ENCODE measurements around the gene TRNAU1AP. TPM values are rescaled to one million over a fixed set of nuclear protein-coding genes. Genes with fewer than 3 reads are reported as not detected.

TRNAU1AP gene
- 38.6 and 39.6 TPM in 2 replicates for total RNA-seq
- long read RNA-seq, transcript TRNAU1AP-201 (9 exons, 1,799 nt), result major isoform, 21 of 43 reads
- long read RNA-seq, partial matches to known transcripts, result 2 of 43 reads
- long read RNA-seq, other reads (novel, unspliced or antisense), result 13 of 43 reads

GRCh38 chr1:28552758-28553663 lies at the start of gene TRNAU1AP:
TRNAU1AP (plus strand) TSS chr1:28553085; CDS start chr1:28553111, 26 bp downstream.
- no peak for TF ChIP-seq CTCF (IDR thresholded peaks at IDR 0.05; ENCODE audit: unreplicated experiment)
- H3K27me3 Mint-ChIP-seq, result no peaks in the 10 kb centered on the region
- H3K27ac Mint-ChIP-seq, result peak within 1 kb of the TSS; percentile 98
- H3K9me3 Mint-ChIP-seq (ENCODE audit: low read depth), result no peaks in the 10 kb centered on the region
- peaks cover 6% of the 10 kb centered on the region for H3K36me3 Mint-ChIP-seq (ENCODE audit: insufficient read depth)
- DNase-seq (ENCODE audit: low spot score, unreplicated experiment), result peak; percentile 92
- H3K4me1 Mint-ChIP-seq (ENCODE audit: low read depth), result peaks cover 4% of the 10 kb centered on the region
- peak within 1 kb of the TSS; percentile 99 for H3K4me3 Mint-ChIP-seq (ENCODE audit: low read depth)

DNA sequence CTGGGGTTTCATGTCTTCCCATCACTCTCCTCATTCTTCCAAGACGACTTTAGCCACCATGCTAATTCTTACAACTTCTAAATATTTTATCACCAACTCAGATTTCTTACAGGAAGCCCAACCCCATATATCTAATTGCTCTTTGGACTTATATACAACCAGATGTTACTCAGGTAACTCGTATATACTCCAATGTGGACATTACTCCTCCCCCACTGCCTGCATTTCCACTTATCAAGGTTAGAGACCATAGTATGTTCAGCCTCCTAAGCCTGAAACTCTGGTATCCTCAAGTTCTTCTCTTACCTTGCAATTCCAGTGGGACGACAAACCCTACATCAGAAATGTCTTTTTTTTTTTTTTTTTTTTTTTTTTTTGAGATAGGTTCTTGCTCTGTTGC lies 49.8 kb upstream of the TRNAU1AP start:
- H3K36me3 Mint-ChIP-seq (ENCODE audit: insufficient read depth), result peaks cover 3% of the 10 kb centered on the region
- H3K4me3 Mint-ChIP-seq (ENCODE audit: low read depth), result no peak overlapping the region
- no peaks in the 10 kb centered on the region for H3K9me3 Mint-ChIP-seq (ENCODE audit: low read depth)
- DNase-seq (ENCODE audit: low spot score, unreplicated experiment), result no peak
- peaks cover 10% of the 10 kb centered on the region for H3K4me1 Mint-ChIP-seq (ENCODE audit: low read depth)
- TF ChIP-seq CTCF (IDR thresholded peaks at IDR 0.05; ENCODE audit: unreplicated experiment), result no peak
- no peaks in the 10 kb centered on the region for H3K27me3 Mint-ChIP-seq
- H3K27ac Mint-ChIP-seq, result peak overlapping the region; percentile 26

DNA sequence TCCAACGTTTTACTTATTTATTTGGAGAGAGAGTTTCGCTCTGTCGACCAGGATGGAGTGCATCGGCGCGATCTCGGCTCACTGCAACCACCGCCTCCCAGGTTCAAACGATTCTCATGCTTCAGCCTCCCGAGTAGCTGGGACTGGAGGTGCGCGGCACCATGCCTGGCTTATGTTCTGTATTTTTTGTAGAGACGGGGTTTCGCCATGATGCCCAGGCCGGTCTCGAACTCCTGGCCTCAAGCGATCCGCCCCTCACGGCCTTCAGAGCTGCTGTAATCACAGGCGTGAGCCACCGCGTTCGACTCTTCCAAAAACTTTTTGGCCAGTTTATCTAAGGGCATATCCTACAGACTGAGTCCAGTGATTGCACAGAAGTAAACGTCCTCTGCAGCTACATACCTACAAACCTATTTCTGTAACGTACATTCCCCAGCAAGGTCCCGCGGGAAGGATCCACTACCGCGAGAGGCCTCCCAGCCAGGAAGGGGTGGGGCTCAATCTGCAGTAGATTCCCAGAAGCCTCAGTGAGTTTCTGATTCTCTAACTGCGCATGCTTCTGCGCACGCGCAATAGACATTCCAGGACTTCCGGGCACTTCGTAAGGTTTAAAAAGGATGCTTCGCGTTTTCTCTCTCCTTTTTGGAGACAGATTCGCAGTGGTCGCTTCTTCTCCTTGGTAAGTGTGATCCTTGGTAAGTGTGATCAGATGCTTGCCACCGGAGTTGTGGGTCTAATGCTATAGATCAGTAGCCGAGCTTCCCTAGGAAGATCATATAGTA lies 47.3 kb upstream of the TRNAU1AP start, which contains the start of gene RCC1:
Gene RCC1, plus strand, starts transcription at position 638 of the 782 bp plus-strand sequence. CDS start 23,824 bp downstream, outside the sequence.
- peaks cover 18% of the 10 kb centered on the region for H3K36me3 Mint-ChIP-seq (ENCODE audit: insufficient read depth)
- peaks cover 34% of the 10 kb centered on the region for H3K4me1 Mint-ChIP-seq (ENCODE audit: low read depth)
- peak within 1 kb of the TSS; percentile 97 for H3K4me3 Mint-ChIP-seq (ENCODE audit: low read depth)
- H3K9me3 Mint-ChIP-seq (ENCODE audit: low read depth), result no peaks in the 10 kb centered on the region
- TF ChIP-seq CTCF (IDR thresholded peaks at IDR 0.05; ENCODE audit: unreplicated experiment), result no peak
- no peaks in the 10 kb centered on the region for H3K27me3 Mint-ChIP-seq
- peak; percentile 89 for DNase-seq (ENCODE audit: low spot score, unreplicated experiment)
- H3K27ac Mint-ChIP-seq, result peak within 1 kb of the TSS; percentile 99

DNA sequence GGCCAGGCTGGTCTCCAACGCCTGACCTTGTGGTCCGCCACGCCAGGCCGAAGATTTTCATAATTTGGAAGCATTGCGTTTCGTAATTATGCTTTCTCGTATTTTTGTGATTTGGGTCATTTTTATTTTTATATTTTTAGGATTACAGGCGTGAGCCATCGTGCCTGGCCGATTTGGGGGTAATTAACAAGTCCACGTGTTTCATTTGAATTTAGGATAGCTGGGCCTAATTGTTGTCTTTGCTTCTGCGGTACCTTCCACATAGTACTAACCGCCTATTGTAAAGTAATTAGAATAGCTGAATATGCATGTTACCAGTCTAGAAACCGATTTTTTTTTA lies 46.0 kb upstream of the TRNAU1AP start:
- Mint-ChIP-seq H3K27ac (peak overlapping the region; percentile 99), H3K4me3 (ENCODE audit: low read depth) (peak overlapping the region; percentile 97), H3K27me3 (no peaks in the 10 kb centered on the region), H3K4me1 (ENCODE audit: low read depth) (peaks cover 38% of the 10 kb centered on the region), H3K36me3 (ENCODE audit: insufficient read depth) (peaks cover 23% of the 10 kb centered on the region), H3K9me3 (ENCODE audit: low read depth) (no peaks in the 10 kb centered on the region)
- TF ChIP-seq CTCF (IDR thresholded peaks at IDR 0.05; ENCODE audit: unreplicated experiment), result no peak
- no peak for DNase-seq (ENCODE audit: low spot score, unreplicated experiment)

- Mint-ChIP-seq H3K27me3 (no peaks in the 10 kb centered on the region), H3K4me1 (ENCODE audit: low read depth) (peaks cover 40% of the 10 kb centered on the region), H3K36me3 (ENCODE audit: insufficient read depth) (peaks cover 26% of the 10 kb centered on the region), H3K4me3 (ENCODE audit: low read depth) (peak overlapping the region; percentile 97), H3K27ac (peak overlapping the region; percentile 99), H3K9me3 (ENCODE audit: low read depth) (no peaks in the 10 kb centered on the region)
- no peak for TF ChIP-seq CTCF (IDR thresholded peaks at IDR 0.05; ENCODE audit: unreplicated experiment)
- no peak for DNase-seq (ENCODE audit: low spot score, unreplicated experiment)
Measured at GRCh38 chr1:28507247-28507645, 45.6 kb upstream of the TRNAU1AP start.

Data from progenitor cell of endocrine pancreas (in vitro differentiated cells).